Measurements from ENCODE around the gene CCDC120.
A peak's percentile ranks its signal among the peaks of the same experiment; 100 is the strongest.

CCDC120 gene

DNA sequence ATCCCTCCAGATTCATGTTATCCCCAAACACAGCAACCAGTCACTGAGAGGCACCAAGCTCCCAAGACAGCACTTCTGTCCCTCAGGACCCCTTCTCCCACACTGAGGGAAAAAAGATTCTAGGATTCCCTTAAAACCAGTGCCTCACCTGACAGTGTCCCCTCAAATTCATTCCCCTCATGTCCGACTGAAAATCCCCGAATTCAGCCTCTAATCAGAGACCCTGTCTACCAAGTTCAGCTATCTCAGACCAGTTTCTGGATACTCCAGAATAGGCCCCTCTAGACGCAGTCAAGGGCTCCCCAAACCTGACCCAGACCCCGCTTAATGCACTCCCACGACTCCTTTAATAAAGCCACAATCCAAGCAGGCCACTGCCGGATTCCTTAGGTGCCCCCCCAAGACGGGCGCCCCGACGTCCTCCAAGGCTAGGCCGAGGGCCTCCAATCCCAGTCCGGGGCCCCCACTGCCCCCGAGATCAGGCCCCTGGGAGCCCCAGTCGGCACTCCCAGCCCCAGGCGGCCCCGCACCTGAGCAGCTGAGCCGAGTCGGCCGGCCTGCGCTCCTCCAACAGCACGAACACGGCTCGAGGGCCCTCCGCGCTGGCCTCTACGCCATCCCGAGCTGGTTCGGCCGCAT, 16.1 kb upstream of the CCDC120 start:
- no peak for TF ChIP-seq EGR1 (IDR thresholded peaks at IDR 0.05)
- no peak for TF ChIP-seq YY1 (IDR thresholded peaks at IDR 0.05; ENCODE audit: low read depth)
- TF ChIP-seq, protein P1, sequence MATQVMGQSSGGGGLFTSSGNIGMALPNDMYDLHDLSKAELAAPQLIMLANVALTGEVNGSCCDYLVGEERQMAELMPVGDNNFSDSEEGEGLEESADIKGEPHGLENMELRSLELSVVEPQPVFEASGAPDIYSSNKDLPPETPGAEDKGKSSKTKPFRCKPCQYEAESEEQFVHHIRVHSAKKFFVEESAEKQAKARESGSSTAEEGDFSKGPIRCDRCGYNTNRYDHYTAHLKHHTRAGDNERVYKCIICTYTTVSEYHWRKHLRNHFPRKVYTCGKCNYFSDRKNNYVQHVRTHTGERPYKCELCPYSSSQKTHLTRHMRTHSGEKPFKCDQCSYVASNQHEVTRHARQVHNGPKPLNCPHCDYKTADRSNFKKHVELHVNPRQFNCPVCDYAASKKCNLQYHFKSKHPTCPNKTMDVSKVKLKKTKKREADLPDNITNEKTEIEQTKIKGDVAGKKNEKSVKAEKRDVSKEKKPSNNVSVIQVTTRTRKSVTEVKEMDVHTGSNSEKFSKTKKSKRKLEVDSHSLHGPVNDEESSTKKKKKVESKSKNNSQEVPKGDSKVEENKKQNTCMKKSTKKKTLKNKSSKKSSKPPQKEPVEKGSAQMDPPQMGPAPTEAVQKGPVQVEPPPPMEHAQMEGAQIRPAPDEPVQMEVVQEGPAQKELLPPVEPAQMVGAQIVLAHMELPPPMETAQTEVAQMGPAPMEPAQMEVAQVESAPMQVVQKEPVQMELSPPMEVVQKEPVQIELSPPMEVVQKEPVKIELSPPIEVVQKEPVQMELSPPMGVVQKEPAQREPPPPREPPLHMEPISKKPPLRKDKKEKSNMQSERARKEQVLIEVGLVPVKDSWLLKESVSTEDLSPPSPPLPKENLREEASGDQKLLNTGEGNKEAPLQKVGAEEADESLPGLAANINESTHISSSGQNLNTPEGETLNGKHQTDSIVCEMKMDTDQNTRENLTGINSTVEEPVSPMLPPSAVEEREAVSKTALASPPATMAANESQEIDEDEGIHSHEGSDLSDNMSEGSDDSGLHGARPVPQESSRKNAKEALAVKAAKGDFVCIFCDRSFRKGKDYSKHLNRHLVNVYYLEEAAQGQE (IDR thresholded peaks at IDR 0.05; ENCODE audit: low read depth): no peak
- TF ChIP-seq RAD21 (IDR thresholded peaks at IDR 0.05; ENCODE audit: low read depth): no peak
- no peak for TF ChIP-seq FOXM1 (IDR thresholded peaks at IDR 0.05; ENCODE audit: borderline replicate concordance, low read depth)
- no peak for TF ChIP-seq NFIC (IDR thresholded peaks at IDR 0.05)
- no peak for TF ChIP-seq TCF12 (IDR thresholded peaks at IDR 0.05; ENCODE audit: low read depth)
- TF ChIP-seq ZBTB7A (IDR thresholded peaks at IDR 0.05; ENCODE audit: low read depth): no peak
- TF ChIP-seq TAF1 (IDR thresholded peaks at IDR 0.05; ENCODE audit: low read depth): no peak
- TF ChIP-seq EP300 (IDR thresholded peaks at IDR 0.05; ENCODE audit: borderline replicate concordance): no peak
- no peak for TF ChIP-seq CREB1 (IDR thresholded peaks at IDR 0.05; ENCODE audit: low read depth)
- TF ChIP-seq TEAD4 (IDR thresholded peaks at IDR 0.05): no peak
- no peak for TF ChIP-seq CEBPB (IDR thresholded peaks at IDR 0.05)
- TF ChIP-seq, protein P2, sequence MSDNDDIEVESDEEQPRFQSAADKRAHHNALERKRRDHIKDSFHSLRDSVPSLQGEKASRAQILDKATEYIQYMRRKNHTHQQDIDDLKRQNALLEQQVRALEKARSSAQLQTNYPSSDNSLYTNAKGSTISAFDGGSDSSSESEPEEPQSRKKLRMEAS (IDR thresholded peaks at IDR 0.05): no peak
- TF ChIP-seq, protein P3, sequence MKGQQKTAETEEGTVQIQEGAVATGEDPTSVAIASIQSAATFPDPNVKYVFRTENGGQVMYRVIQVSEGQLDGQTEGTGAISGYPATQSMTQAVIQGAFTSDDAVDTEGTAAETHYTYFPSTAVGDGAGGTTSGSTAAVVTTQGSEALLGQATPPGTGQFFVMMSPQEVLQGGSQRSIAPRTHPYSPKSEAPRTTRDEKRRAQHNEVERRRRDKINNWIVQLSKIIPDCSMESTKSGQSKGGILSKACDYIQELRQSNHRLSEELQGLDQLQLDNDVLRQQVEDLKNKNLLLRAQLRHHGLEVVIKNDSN (IDR thresholded peaks at IDR 0.05): no peak

DNA sequence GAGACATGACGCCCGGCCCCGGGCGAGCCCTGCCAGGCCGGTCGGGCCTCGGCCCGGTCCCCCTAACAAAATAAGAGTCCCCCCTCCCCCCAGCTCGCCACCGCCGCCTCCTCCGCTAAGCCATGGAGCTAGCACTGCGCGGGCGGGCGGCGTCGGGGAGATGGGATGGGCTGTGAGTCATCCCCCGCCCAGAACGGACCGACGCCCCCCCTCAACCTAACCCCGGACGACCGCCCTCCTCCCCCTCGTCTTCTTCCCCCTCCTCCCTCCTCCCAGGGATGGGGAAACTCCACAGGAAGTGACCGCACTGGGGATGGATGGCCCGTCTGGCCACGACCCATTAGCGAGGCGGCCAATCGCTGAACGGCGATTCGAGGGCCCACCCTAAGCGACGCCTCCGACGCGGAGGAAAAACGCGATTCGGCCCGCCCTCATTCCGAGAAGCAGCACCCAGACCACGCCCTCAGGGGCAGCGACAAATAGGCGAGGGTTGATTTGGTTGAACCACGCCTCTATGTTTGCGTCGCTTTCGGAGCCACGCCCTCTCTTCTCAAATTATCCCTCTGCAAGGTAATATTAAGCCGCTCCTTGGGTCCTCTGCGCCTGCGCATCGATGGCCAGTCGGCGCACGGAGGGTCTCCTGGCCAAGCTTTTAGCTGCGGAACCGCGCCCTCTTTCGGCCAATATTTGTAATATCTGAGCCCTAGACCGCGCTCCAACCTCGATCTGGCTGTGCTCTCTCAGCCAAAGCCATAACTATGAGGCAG, 15.4 kb upstream of the CCDC120 start, which contains the start of gene TFE3:
Gene TFE3, minus strand, starts transcription at position 138 of the 767 bp plus-strand sequence. Its CDS starts 131 bp downstream, at position 7.
- TF ChIP-seq EP300 (IDR thresholded peaks at IDR 0.05; ENCODE audit: borderline replicate concordance) (0 out of 2 replicates have a peak, but pooled peaks have one; percentile 10), TEAD4 (IDR thresholded peaks at IDR 0.05) (no peak), RAD21 (IDR thresholded peaks at IDR 0.05; ENCODE audit: low read depth) (peak; percentile 73), CREB1 (IDR thresholded peaks at IDR 0.05; ENCODE audit: low read depth) (no peak; the same call in 1 of the 2 replicates), ZBTB7A (IDR thresholded peaks at IDR 0.05; ENCODE audit: low read depth) (no peak), TAF1 (IDR thresholded peaks at IDR 0.05; ENCODE audit: low read depth) (peak; percentile 37; the same call in 1 of the 2 replicates), CEBPB (IDR thresholded peaks at IDR 0.05) (no peak), EGR1 (IDR thresholded peaks at IDR 0.05) (peak; percentile 55; the same call in 1 of the 2 replicates), NFIC (IDR thresholded peaks at IDR 0.05) (no peak), FOXM1 (IDR thresholded peaks at IDR 0.05; ENCODE audit: borderline replicate concordance, low read depth) (no peak), TCF12 (IDR thresholded peaks at IDR 0.05; ENCODE audit: low read depth) (no peak), YY1 (IDR thresholded peaks at IDR 0.05; ENCODE audit: low read depth) (no peak)
- TF ChIP-seq, protein P3 (IDR thresholded peaks at IDR 0.05): no peak
- TF ChIP-seq, protein P2 (IDR thresholded peaks at IDR 0.05): peak; percentile 25; the same call in 1 of the 2 replicates
- TF ChIP-seq, protein P1 (IDR thresholded peaks at IDR 0.05; ENCODE audit: low read depth): no peak

DNA sequence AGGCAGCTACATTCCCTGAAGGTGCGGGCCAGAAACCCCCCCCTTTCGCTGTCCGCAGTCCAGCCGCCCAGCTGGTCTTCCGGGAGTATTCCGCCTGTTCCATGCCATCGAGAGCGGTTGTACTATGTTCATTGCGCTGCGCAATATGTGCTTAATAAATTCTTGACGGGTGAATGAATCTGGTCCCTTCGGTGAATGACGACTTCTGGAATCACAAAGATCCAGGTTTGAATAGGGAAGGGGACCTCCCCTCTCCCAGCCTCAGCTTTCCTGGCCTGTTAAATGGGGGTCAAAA, 14.9 kb upstream of the CCDC120 start:
- TF ChIP-seq, protein P1 (IDR thresholded peaks at IDR 0.05; ENCODE audit: low read depth): no peak
- no peak for TF ChIP-seq TEAD4 (IDR thresholded peaks at IDR 0.05)
- TF ChIP-seq CREB1 (IDR thresholded peaks at IDR 0.05; ENCODE audit: low read depth): no peak
- no peak for TF ChIP-seq NFIC (IDR thresholded peaks at IDR 0.05)
- TF ChIP-seq, protein P3 (IDR thresholded peaks at IDR 0.05): no peak
- no peak for TF ChIP-seq ZBTB7A (IDR thresholded peaks at IDR 0.05; ENCODE audit: low read depth)
- no peak for TF ChIP-seq FOXM1 (IDR thresholded peaks at IDR 0.05; ENCODE audit: borderline replicate concordance, low read depth)
- TF ChIP-seq TAF1 (IDR thresholded peaks at IDR 0.05; ENCODE audit: low read depth): no peak
- TF ChIP-seq CEBPB (IDR thresholded peaks at IDR 0.05): no peak
- TF ChIP-seq YY1 (IDR thresholded peaks at IDR 0.05; ENCODE audit: low read depth): no peak
- TF ChIP-seq RAD21 (IDR thresholded peaks at IDR 0.05; ENCODE audit: low read depth): no peak
- TF ChIP-seq, protein P2 (IDR thresholded peaks at IDR 0.05): no peak
- no peak for TF ChIP-seq EGR1 (IDR thresholded peaks at IDR 0.05)
- TF ChIP-seq TCF12 (IDR thresholded peaks at IDR 0.05; ENCODE audit: low read depth): no peak
- TF ChIP-seq EP300 (IDR thresholded peaks at IDR 0.05; ENCODE audit: borderline replicate concordance): no peak
